ENCODE measurements around the gene WDHD1.
"Not testable (repeated sequence)": the region's sequence is repeated elsewhere in the genome, so short reads cannot be mapped to it uniquely, and the experiment has no call there.

The WDHD1 gene

GRCh38 chr14:54975856-54976255, 51.0 kb downstream of the WDHD1 start:
- H3K27ac ChIP-seq = no peak overlapping the region
- no peak overlapping the region for H3K4me2 ChIP-seq
- no peak overlapping the region for H3K9ac ChIP-seq
- no peaks in the 10 kb centered on the region for H3K27me3 ChIP-seq (ENCODE audit: insufficient read depth, low read depth)
- TF ChIP-seq, protein P1, sequence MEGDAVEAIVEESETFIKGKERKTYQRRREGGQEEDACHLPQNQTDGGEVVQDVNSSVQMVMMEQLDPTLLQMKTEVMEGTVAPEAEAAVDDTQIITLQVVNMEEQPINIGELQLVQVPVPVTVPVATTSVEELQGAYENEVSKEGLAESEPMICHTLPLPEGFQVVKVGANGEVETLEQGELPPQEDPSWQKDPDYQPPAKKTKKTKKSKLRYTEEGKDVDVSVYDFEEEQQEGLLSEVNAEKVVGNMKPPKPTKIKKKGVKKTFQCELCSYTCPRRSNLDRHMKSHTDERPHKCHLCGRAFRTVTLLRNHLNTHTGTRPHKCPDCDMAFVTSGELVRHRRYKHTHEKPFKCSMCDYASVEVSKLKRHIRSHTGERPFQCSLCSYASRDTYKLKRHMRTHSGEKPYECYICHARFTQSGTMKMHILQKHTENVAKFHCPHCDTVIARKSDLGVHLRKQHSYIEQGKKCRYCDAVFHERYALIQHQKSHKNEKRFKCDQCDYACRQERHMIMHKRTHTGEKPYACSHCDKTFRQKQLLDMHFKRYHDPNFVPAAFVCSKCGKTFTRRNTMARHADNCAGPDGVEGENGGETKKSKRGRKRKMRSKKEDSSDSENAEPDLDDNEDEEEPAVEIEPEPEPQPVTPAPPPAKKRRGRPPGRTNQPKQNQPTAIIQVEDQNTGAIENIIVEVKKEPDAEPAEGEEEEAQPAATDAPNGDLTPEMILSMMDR (conservative IDR thresholded peaks at IDR 0.05; ENCODE audit: low read depth, low read length) = no peak
- H4K20me1 ChIP-seq (ENCODE audit: insufficient read depth) = no peaks in the 10 kb centered on the region
- no peaks in the 10 kb centered on the region for H3K36me3 ChIP-seq (ENCODE audit: insufficient read depth)
- H3K4me3 ChIP-seq (IDR thresholded peaks at IDR 0.05; ENCODE audit: insufficient read depth, low read depth, low read length) = no peak overlapping the region
- no peaks in the 10 kb centered on the region for H3K4me1 ChIP-seq (ENCODE audit: low read depth, poor library complexity, severe bottlenecking)
- no peaks in the 10 kb centered on the region for H3K79me2 ChIP-seq (ENCODE audit: insufficient read depth, low read depth)
- H2AFZ ChIP-seq (ENCODE audit: low read depth) = no peak overlapping the region

- Histone ChIP-seq H3K27me3 (ENCODE audit: insufficient read depth, low read depth) (no peaks in the 10 kb centered on the region), H2AFZ (ENCODE audit: low read depth) (no peak overlapping the region), H3K4me1 (ENCODE audit: low read depth, poor library complexity, severe bottlenecking) (no peaks in the 10 kb centered on the region), H4K20me1 (ENCODE audit: insufficient read depth) (no peaks in the 10 kb centered on the region), H3K36me3 (ENCODE audit: insufficient read depth) (no peaks in the 10 kb centered on the region), H3K4me3 (IDR thresholded peaks at IDR 0.05; ENCODE audit: insufficient read depth, low read depth, low read length) (no peak overlapping the region), H3K79me2 (ENCODE audit: insufficient read depth, low read depth) (no peaks in the 10 kb centered on the region), H3K27ac (no peak overlapping the region), H3K9ac (no peak overlapping the region), H3K4me2 (no peak overlapping the region)
- TF ChIP-seq, protein P1 (conservative IDR thresholded peaks at IDR 0.05; ENCODE audit: low read depth, low read length) = no peak
These were observed 52.0 kb downstream of the WDHD1 start for GRCh38 chr14:54974788-54975414.

- Histone ChIP-seq H2AFZ (ENCODE audit: low read depth) (no peak overlapping the region), H3K4me3 (IDR thresholded peaks at IDR 0.05; ENCODE audit: insufficient read depth, low read depth, low read length) (no peak overlapping the region), H3K4me1 (ENCODE audit: low read depth, poor library complexity, severe bottlenecking) (no peaks in the 10 kb centered on the region), H3K27me3 (ENCODE audit: insufficient read depth, low read depth) (no peaks in the 10 kb centered on the region), H3K27ac (no peak overlapping the region), H3K79me2 (ENCODE audit: insufficient read depth, low read depth) (no peaks in the 10 kb centered on the region), H4K20me1 (ENCODE audit: insufficient read depth) (no peaks in the 10 kb centered on the region), H3K4me2 (no peak overlapping the region), H3K36me3 (ENCODE audit: insufficient read depth) (no peaks in the 10 kb centered on the region), H3K9ac (no peak overlapping the region)
- TF ChIP-seq, protein P1 (conservative IDR thresholded peaks at IDR 0.05; ENCODE audit: low read depth, low read length) = no peak
These were observed 59.4 kb downstream of the WDHD1 start for GRCh38 chr14:54967496-54967895.

DNA sequence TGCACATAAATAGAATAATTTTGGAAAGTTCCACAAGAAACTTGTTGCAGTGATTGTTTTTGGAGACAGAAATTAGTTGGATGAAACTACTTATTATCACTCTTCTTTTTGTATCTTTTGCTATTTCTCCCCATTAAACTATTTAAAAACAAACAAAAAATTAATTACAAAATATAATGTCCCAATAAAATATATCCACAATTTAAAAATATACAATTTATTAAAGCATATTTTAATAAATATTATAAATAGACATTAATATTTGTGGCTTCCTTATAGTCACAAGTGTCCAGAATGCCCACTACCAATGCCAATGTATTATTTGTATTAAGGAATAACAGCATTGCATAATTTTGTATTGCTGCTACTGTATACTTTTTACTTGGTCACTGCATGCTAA, 71.8 kb downstream of the WDHD1 start:
- Histone ChIP-seq H3K36me3 (ENCODE audit: insufficient read depth) (no peaks in the 10 kb centered on the region), H3K27ac (no peak overlapping the region), H3K79me2 (ENCODE audit: insufficient read depth, low read depth) (no peaks in the 10 kb centered on the region), H3K4me3 (IDR thresholded peaks at IDR 0.05; ENCODE audit: insufficient read depth, low read depth, low read length) (no peak overlapping the region), H3K9ac (no peak overlapping the region), H4K20me1 (ENCODE audit: insufficient read depth) (no peaks in the 10 kb centered on the region), H2AFZ (ENCODE audit: low read depth) (no peak overlapping the region), H3K27me3 (ENCODE audit: insufficient read depth, low read depth) (no peaks in the 10 kb centered on the region), H3K4me1 (ENCODE audit: low read depth, poor library complexity, severe bottlenecking) (no peaks in the 10 kb centered on the region), H3K4me2 (no peak overlapping the region)
- TF ChIP-seq, protein P1 (conservative IDR thresholded peaks at IDR 0.05; ENCODE audit: low read depth, low read length) = no peak

DNA sequence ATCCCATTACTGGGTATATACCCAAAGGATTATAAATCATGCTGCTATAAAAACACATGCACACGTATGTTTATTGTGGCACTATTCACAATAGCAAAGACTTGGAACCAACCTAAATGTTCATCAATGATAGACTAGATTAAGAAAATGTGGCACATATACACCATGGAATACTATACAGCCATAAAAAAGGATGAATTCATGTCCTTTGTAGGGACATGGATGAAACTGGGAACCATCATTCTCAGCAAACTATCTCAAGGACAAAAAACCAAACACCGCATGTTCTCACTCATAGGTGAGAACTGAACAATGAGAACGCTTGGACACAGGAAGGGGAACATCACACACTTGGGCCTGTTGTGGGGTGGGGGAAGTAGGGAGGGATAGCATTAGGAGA, 73.3 kb downstream of the WDHD1 start:
- H3K4me1 ChIP-seq (ENCODE audit: low read depth, poor library complexity, severe bottlenecking); H3K4me2 ChIP-seq; H4K20me1 ChIP-seq (ENCODE audit: insufficient read depth); H2AFZ ChIP-seq (ENCODE audit: low read depth); H3K27me3 ChIP-seq (ENCODE audit: insufficient read depth, low read depth); H3K79me2 ChIP-seq (ENCODE audit: insufficient read depth, low read depth); H3K36me3 ChIP-seq (ENCODE audit: insufficient read depth); H3K4me3 ChIP-seq (IDR thresholded peaks at IDR 0.05; ENCODE audit: insufficient read depth, low read depth, low read length); H3K9ac ChIP-seq; H3K27ac ChIP-seq: not testable (repeated sequence)

GRCh38 chr14:54952803-54953202, 74.1 kb downstream of the WDHD1 start:
- not testable (repeated sequence) for H3K4me3 ChIP-seq (IDR thresholded peaks at IDR 0.05; ENCODE audit: insufficient read depth, low read depth, low read length); H3K4me1 ChIP-seq (ENCODE audit: low read depth, poor library complexity, severe bottlenecking); H4K20me1 ChIP-seq (ENCODE audit: insufficient read depth); H3K27me3 ChIP-seq (ENCODE audit: insufficient read depth, low read depth); H3K27ac ChIP-seq; H3K4me2 ChIP-seq; H3K79me2 ChIP-seq (ENCODE audit: insufficient read depth, low read depth); H3K36me3 ChIP-seq (ENCODE audit: insufficient read depth); H2AFZ ChIP-seq (ENCODE audit: low read depth); H3K9ac ChIP-seq
